Fibroblast of skin of left quadriceps (primary cell): Measurements from ENCODE around the gene LMAN2.
"Not testable (repeated sequence)": the region's sequence is repeated elsewhere in the genome, so short reads cannot be mapped to it uniquely, and the experiment has no call there.

ENCODE experiments used
- DNase-seq, 2 experiments: peaks; one replicate each; pipeline ENCODE4 v3.0.0-alpha.2; 2013; ENCODE audit warnings: low read depth in 2 of 2

LMAN2 gene

DNA sequence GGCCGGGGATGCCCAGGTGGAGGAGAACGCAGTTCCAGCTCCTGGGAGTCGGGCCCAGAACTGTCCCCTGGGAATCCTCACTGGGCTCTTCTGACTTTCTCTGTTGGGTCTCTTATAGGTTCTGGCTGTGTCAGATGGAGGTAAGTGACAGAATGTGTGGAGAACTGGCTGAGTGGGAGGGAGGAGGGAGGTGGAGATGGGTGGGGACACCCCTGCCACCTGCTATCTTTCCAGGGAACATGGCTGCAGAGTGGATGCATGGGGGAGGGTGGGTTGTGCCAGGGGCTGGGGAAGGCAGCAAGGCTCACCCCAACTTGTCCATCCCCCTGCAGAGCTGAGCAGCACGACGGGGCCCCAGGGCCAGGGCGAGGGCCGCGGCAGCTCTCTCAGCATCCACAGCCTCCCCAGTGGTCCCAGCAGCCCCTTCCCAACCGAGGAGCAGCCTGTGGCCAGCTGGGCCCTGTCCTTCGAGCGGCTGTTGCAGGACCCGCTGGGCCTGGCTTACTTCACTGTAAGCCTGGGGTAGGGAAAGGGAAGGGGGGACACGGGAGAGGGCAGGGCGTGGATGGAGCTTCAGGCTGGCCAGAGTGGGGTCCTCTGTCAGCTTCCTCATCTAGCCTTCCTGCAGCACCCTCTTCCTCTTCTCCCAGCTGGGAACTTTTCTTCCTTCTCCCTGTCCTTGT is 14.5 kb upstream of the LMAN2 start:
- DNase-seq = no peak

DNA sequence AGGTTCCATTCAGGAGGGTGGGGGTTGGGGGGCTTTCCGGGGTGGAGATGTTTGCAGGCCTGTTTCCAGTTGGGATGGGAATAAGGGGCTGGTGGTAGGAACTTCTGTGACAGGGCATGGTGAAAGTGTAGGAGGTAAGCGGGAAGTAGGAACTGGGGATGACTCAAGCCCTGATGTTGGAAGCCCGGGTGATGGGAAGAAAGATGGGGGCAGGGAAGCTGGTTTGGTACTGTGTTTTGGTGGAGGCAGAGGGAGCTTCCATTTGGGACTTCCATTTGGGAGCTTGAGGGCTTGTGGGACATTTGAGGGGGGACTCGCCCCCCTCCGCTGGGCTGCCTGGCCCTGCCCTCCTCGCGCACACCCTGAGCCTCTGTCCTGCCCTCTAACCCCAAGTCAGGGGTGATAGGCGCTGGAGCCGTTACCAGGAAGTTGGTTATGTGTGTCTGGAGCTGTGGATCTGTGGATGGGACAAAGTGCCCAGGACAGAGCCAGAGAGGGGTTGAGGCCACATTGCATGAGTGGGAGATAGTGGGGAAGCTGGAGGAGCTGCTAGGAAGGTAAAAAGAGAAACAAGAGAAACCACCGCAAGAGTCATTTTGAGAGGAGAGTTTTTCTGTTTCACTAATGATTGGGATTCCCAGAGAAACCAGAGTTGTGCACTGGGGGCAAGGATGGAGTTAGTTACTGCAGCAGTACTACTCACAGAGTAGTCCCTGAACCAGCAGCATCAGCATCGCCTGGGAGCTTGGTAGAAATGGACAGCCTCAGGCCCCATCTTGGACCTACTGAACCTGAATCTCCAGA is 12.9 kb upstream of the LMAN2 start:
- DNase-seq = no peak

GRCh38 chr5:177363565-177363964 is 12.1 kb upstream of the LMAN2 start:
- no peak for DNase-seq

GRCh38 chr5:177362610-177363507 is 11.4 kb upstream of the LMAN2 start:
- no peak for DNase-seq

DNA sequence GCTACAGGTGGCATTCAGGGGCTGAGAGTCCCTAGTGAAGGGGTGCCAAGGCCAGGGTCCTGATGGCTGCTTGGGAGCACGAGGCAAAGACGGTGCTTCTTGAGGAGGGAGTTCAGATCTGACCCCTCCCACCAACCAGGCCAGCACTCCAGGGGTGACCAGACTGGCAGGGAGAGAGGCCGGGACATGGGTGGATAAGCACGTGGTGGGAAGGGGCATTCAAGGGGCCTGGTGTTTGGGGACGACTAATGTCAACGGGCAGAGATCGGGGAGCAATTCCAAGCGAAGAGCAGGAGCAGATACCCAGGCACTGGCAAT is 10.8 kb upstream of the LMAN2 start:
- no peak for DNase-seq

- no peak for DNase-seq
These were observed 10.2 kb upstream of the LMAN2 start for GRCh38 chr5:177361418-177362291.

GRCh38 chr5:177360740-177361139 is 9.3 kb upstream of the LMAN2 start:
- not testable (repeated sequence) for DNase-seq

DNA sequence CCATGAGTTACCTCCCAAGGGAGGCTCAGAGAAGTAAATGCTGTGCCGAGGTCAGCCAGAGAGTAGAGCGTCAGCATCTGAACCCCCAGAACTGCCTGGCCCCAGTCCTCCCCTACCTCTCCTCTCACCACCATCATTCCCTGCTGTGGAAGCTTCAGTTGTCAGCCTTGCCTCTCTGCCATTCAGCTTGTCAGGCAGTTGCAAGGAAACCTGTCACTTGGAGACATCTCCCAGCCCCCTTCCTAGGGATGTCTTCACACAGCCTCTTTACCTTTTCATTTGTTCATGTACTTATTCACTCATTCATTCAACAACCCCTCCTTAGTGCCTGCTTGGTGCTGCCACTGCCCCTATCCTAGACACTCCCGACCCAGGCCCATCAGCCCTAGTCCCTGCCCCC is 8.4 kb upstream of the LMAN2 start:
- DNase-seq = no peak

GRCh38 chr5:177359451-177359851 is 8.0 kb upstream of the LMAN2 start:
- DNase-seq = no peak

DNA sequence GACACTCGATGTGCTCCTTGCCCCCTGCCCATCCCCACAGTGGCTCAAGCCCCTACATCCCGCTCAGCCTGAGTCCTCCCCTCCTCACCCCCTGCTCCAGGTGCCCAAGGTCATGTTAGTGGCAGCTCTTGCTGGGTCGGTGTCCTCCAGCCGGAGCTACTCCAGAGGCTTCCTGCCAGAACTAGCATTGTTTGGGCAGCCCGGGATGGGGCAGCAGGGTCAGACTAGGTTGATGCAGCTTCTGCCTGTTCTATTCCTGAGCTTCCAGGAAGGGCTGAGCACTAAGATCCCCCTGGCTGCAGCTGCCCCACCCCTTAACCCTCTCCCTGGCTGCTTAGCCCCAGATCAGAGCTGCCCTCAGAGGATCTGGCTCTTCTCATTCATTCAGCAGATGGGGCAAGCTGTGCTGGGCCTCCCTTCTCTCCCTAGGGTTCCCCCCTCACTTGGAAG is 6.9 kb upstream of the LMAN2 start:
- no peak for DNase-seq

GRCh38 chr5:177357459-177358351 is 6.2 kb upstream of the LMAN2 start, which contains the start of gene RGS14:
TSS of gene RGS14 (plus strand) at chr5:177357924. CDS start at chr5:177358025, 101 bp downstream.
- DNase-seq = no peak

DNA sequence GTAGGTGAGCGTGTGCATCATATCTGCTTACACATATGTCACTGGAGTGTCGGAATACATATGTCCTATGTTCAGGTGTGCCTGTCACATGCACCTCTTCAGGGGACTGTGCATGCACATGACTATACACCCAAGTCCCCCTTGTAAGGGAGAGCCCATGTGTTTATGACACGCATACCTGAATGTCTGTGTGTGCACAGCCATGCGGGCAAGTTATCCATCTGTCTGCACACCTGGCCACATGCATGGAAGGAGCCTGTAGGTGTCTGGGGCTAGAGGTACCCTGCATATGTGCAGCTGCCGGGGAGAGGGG is 5.6 kb upstream of the LMAN2 start:
- no peak for DNase-seq

GRCh38 chr5:177356746-177357145 is 5.3 kb upstream of the LMAN2 start:
- no peak for DNase-seq

- no peak for DNase-seq
These were observed 4.3 kb upstream of the LMAN2 start for GRCh38 chr5:177355868-177356168.

GRCh38 chr5:177355162-177355867 is 3.8 kb upstream of the LMAN2 start:
- no peak for DNase-seq

- no peak for DNase-seq
These were observed 3.2 kb upstream of the LMAN2 start for GRCh38 chr5:177354711-177355110.

DNA sequence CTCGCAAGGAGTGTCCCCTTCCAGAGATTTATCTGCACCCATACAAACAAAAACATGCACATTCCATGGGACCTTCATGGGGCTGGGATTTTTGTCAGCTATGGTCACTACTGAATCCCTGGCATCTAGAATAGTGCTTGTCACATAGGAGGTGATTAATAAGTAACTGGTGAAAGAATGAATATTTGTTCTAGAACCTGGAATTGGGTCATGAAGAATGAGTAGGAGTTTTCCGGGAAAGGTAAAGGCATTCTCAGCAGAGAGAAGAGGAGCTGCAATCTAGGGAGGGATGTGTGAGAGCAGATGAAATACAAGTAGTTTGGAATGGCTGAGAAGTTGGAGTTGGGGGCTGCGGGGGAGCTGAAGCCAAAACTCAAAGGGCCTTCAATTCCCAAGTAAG is 2.8 kb upstream of the LMAN2 start:
- no peak for DNase-seq

GRCh38 chr5:177353093-177353492 is 1.6 kb upstream of the LMAN2 start:
- no peak for DNase-seq

DNA sequence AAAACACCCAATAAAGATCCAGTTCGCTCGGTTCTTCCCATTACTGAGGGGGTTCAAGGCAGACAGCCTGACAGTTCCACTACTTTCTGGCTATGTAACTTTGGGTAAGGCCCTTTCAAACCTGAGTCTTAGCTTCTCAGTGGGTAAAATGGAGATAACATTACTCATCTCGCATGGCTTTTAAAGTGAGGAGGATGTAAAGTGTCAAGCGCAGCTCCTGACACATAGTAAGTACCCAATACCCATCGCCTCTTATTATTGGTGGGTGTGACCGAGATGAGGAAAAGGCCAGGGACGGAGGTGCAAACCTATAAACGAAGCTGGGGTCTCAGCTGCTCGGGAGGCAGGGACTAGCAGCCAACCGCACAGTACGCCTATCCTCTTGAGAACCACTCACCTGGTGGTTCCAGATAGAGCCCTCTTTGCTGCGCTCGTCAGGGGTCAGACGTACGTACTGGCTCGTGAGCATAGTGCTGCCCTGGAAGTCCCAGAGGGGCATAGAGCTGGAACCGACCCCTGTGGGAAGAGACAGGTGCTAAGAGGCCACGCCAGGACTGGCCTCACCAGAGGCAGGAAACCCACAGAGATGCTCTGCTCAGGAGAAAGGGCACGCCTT is 584 bp downstream of the LMAN2 start:
- no peak for DNase-seq

GRCh38 chr5:177349762-177350161 is 1.7 kb downstream of the LMAN2 start:
- DNase-seq = no peak
